ENCODE results near the gene STAG3. TPM values are rescaled to one million over a fixed set of nuclear protein-coding genes. Genes with fewer than 3 reads are reported as not detected.
"Not testable (repeated sequence)": the region's sequence is repeated elsewhere in the genome, so short reads cannot be mapped to it uniquely, and the experiment has no call there.

Gene STAG3
- 2.3 TPM for total RNA-seq
- long read RNA-seq, partial matches to known transcripts: 0 of 1 reads
- long read RNA-seq, other reads (novel, unspliced or antisense): 1 of 1 reads

GRCh38 chr7:100177045-100178001, at the start of gene STAG3, which contains the start of gene GPC2:
Gene STAG3 (plus strand): TSS chr7:100177918. CDS start chr7:100180557, 2,639 bp downstream.
Gene GPC2 (minus strand): TSS chr7:100177381. CDS start chr7:100177199, 182 bp downstream.
- H3K27ac ChIP-seq: no peak within 1 kb of the TSS
- no peak for TF ChIP-seq CTCF (IDR thresholded peaks at IDR 0.05)
- no peaks in the 10 kb centered on the region for H3K9me3 ChIP-seq
- peak within 1 kb of the TSS; percentile 57 for H3K4me3 ChIP-seq
- no peaks in the 10 kb centered on the region for H3K36me3 ChIP-seq
- DNase-seq (peak; percentile 97), ATAC-seq (peak; percentile 98)
- peaks cover 12% of the 10 kb centered on the region for H3K27me3 ChIP-seq
- intact Hi-C loops (cut with DNase I): no loop called here
- H3K4me1 ChIP-seq: peaks cover 9% of the 10 kb centered on the region

GRCh38 chr7:100128637-100128963, 49.1 kb upstream of the STAG3 start:
- H3K27me3 ChIP-seq: no peaks in the 10 kb centered on the region
- intact Hi-C loops (cut with DNase I): no loop called here
- peaks cover 16% of the 10 kb centered on the region for H3K4me1 ChIP-seq
- DNase-seq (no peak), ATAC-seq (no peak)
- no peak for TF ChIP-seq CTCF (IDR thresholded peaks at IDR 0.05)
- no peak overlapping the region for H3K4me3 ChIP-seq
- no peaks in the 10 kb centered on the region for H3K36me3 ChIP-seq
- H3K9me3 ChIP-seq: no peaks in the 10 kb centered on the region
- H3K27ac ChIP-seq: no peak overlapping the region

GRCh38 chr7:100130220-100130607, 47.5 kb upstream of the STAG3 start:
- intact Hi-C loops (cut with DNase I): loop anchor here (10.0 kb wide), 1 partner anchor 85 kb away; the partner anchor contains the start of gene PVRIG
- not testable (repeated sequence) for H3K4me3 ChIP-seq, ATAC-seq, H3K9me3 ChIP-seq, H3K27ac ChIP-seq, H3K36me3 ChIP-seq, DNase-seq, H3K27me3 ChIP-seq
- H3K4me1 ChIP-seq: peaks cover 16% of the 10 kb centered on the region

- no peaks in the 10 kb centered on the region for H3K27me3 ChIP-seq
- no peak overlapping the region for H3K27ac ChIP-seq
- H3K36me3 ChIP-seq: no peaks in the 10 kb centered on the region
- H3K4me3 ChIP-seq: no peak overlapping the region
- TF ChIP-seq CTCF (IDR thresholded peaks at IDR 0.05): peak; percentile 87
- intact Hi-C loops (cut with DNase I): loop anchor here (10.0 kb wide), 1 partner anchor 84 kb away; the partner anchor contains the start of gene PVRIG
- H3K9me3 ChIP-seq: no peaks in the 10 kb centered on the region
- ATAC-seq: peak; percentile 45
- H3K4me1 ChIP-seq: peaks cover 12% of the 10 kb centered on the region
- peak; percentile 88 for DNase-seq
Measured at GRCh38 chr7:100130608-100131453, 46.9 kb upstream of the STAG3 start.

- intact Hi-C loops (cut with DNase I): loop anchor here (10.0 kb wide), 1 partner anchor 83 kb away; the partner anchor contains the start of gene PVRIG
- Histone ChIP-seq H3K27me3 (no peaks in the 10 kb centered on the region), H3K4me3 (no peak overlapping the region), H3K27ac (no peak overlapping the region), H3K4me1 (peaks cover 6% of the 10 kb centered on the region), H3K9me3 (no peaks in the 10 kb centered on the region), H3K36me3 (no peaks in the 10 kb centered on the region)
- ATAC-seq (no peak), DNase-seq (no peak)
- no peak for TF ChIP-seq CTCF (IDR thresholded peaks at IDR 0.05)
Measured at GRCh38 chr7:100132126-100132525, 45.6 kb upstream of the STAG3 start.
